NOMO-1 treated with DMSO at 0.1 percent for 48 hours (cell line): ENCODE data around the gene KIF16B.
A peak's percentile ranks its signal among the peaks of the same experiment; 100 is the strongest.
"Not testable (repeated sequence)": the region's sequence is repeated elsewhere in the genome, so short reads cannot be mapped to it uniquely, and the experiment has no call there.

Experiments
- DNase-seq: peaks from one replicate; lab custom pipeline; 2025; ENCODE audit not compliant: unreplicated experiment; lab: John Stamatoyannopoulos, UW

The KIF16B gene

GRCh38 chr20:16439540-16439939 is 133.7 kb downstream of the KIF16B start:
- not testable (repeated sequence) for DNase-seq

GRCh38 chr20:16438100-16438499 is 135.1 kb downstream of the KIF16B start:
- no peak for DNase-seq

GRCh38 chr20:16437387-16437996 is 135.8 kb downstream of the KIF16B start:
- DNase-seq, result no peak

GRCh38 chr20:16434062-16434664 is 139.1 kb downstream of the KIF16B start:
- peak; percentile 34 for DNase-seq

- no peak for DNase-seq
Observed at GRCh38 chr20:16433293-16433580, 140.0 kb downstream of the KIF16B start.

- DNase-seq, result no peak
Observed at GRCh38 chr20:16432466-16433292, 140.6 kb downstream of the KIF16B start.

GRCh38 chr20:16428112-16428511 is 145.1 kb downstream of the KIF16B start:
- no peak for DNase-seq

GRCh38 chr20:16427571-16427970 is 145.7 kb downstream of the KIF16B start:
- DNase-seq, result no peak

GRCh38 chr20:16424780-16425179 is 148.5 kb downstream of the KIF16B start:
- DNase-seq, result no peak

- DNase-seq, result no peak
Observed at GRCh38 chr20:16423311-16424212, 149.7 kb downstream of the KIF16B start.

GRCh38 chr20:16419138-16419715 is 154.0 kb downstream of the KIF16B start:
- DNase-seq, result no peak

GRCh38 chr20:16418616-16419015 is 154.6 kb downstream of the KIF16B start:
- DNase-seq, result no peak

GRCh38 chr20:16417001-16417400 is 156.2 kb downstream of the KIF16B start:
- DNase-seq, result no peak

- peak; percentile 46 for DNase-seq
Observed at GRCh38 chr20:16415071-16416053, 157.9 kb downstream of the KIF16B start.

- no peak for DNase-seq
Observed at GRCh38 chr20:16412906-16413305, 160.3 kb downstream of the KIF16B start.

- DNase-seq, result no peak
Observed at GRCh38 chr20:16411361-16411760, 161.9 kb downstream of the KIF16B start.

- no peak for DNase-seq
Observed at GRCh38 chr20:16410626-16411025, 162.6 kb downstream of the KIF16B start.

GRCh38 chr20:16408981-16409380 is 164.3 kb downstream of the KIF16B start:
- no peak for DNase-seq

- DNase-seq, result no peak
Observed at GRCh38 chr20:16407251-16408067, 165.8 kb downstream of the KIF16B start.
